HepG2 (cell line): ENCODE data around the gene DDIT4. TPM values are rescaled to one million over a fixed set of nuclear protein-coding genes. Genes with fewer than 3 reads are reported as not detected.
A peak's percentile ranks its signal among the peaks of the same experiment; 100 is the strongest.

ENCODE experiments used
- ELK4 ChIP-seq: sonication (generic); formaldehyde crosslinking; IDR thresholded peaks from 2 replicates; pipeline ENCODE4 v1.9.0; 2021; ENCODE audit warnings: missing genetic modification reagents, borderline replicate concordance
- MATR3 ChIP-seq: sonication (generic); formaldehyde crosslinking; IDR thresholded peaks from 2 replicates; pipeline ENCODE4 v1.4.0; 2020; ENCODE audit warnings: missing genetic modification reagents
- MEIS2 ChIP-seq: sonication (generic); formaldehyde crosslinking; IDR thresholded peaks from 2 replicates; pipeline ENCODE4 v1.9.0; 2021; ENCODE audit warnings: mild to moderate bottlenecking, missing genetic modification reagents
- NFE2L1 ChIP-seq: sonication (generic); formaldehyde crosslinking; IDR thresholded peaks from 2 replicates; pipeline ENCODE4 v1.4.0; 2020; ENCODE audit warnings: missing genetic modification reagents, mild to moderate bottlenecking, borderline replicate concordance
- ONECUT2 ChIP-seq: sonication (generic); formaldehyde crosslinking; IDR thresholded peaks from 2 replicates; pipeline ENCODE4 v1.4.0; 2020; ENCODE audit warnings: missing genetic modification reagents
- PBX2 ChIP-seq: IDR thresholded peaks from 2 replicates; pipeline ENCODE4 v1.6.1; 2016; ENCODE audit warnings: control low read depth
- RNF2 ChIP-seq: fragments of 450-650 bp; conservative IDR thresholded peaks from 2 replicates; pipeline ENCODE4 v1.6.1; 2016; ENCODE audit warnings: low read depth
- ZBTB2 ChIP-seq: sonication (generic); formaldehyde crosslinking; IDR thresholded peaks from 2 replicates; pipeline ENCODE4 v1.8.0; 2022; ENCODE audit warnings: low read depth, missing genetic modification reagents
- ZNF205 ChIP-seq: IDR thresholded peaks from 2 replicates; pipeline ENCODE4 v1.6.1; 2018; ENCODE audit warnings: missing biosample characterization, missing genetic modification reagents
- ZNF574 ChIP-seq: sonication (generic); formaldehyde crosslinking; IDR thresholded peaks from 2 replicates; pipeline ENCODE4 v1.4.0; 2020; ENCODE audit warnings: missing genetic modification reagents
- ZNF597 ChIP-seq: sonication (generic); formaldehyde crosslinking; IDR thresholded peaks from 2 replicates; pipeline ENCODE4 v1.5.0; 2020; ENCODE audit warnings: missing genetic modification reagents
- ZNF841 ChIP-seq: sonication (generic); formaldehyde crosslinking; IDR thresholded peaks from 2 replicates; pipeline ENCODE4 v1.8.1; 2023; ENCODE audit warnings: missing genetic modification reagents, borderline replicate concordance
- ZZZ3 ChIP-seq: sonication (generic); formaldehyde crosslinking; IDR thresholded peaks from 2 replicates; pipeline ENCODE4 v1.4.0; 2020; ENCODE audit warnings: missing genetic modification reagents, mild to moderate bottlenecking, borderline replicate concordance
- polyA plus RNA-seq, 8 experiments: library from polyadenylated mRNA; depleted of rRNA in 3 of 8; stranded (reverse) in 7 of 8; unstranded in 1 of 8; fragments of >200 nt; fragmentation: Illumina TruSeq in 4 of 8; extraction: Trizol in 4 of 8; gene quantifications; 2 replicates each; pipeline versions ENCODE4 v1.2.1 to v1.2.3, GENCODE V29; 2011 to 2016; ENCODE audit warnings: low read depth in 4 of 8, missing spikeins in 1 of 8, mixed read lengths in 1 of 8; ENCODE audit not compliant: insufficient read depth in 1 of 8
- total RNA-seq, 5 experiments: library from RNA; depleted of rRNA; stranded (reverse); fragments of >200 nt; fragmentation: Illumina TruSeq; extraction: Trizol; gene quantifications; 2 replicates each; pipeline ENCODE4 v1.2.3, GENCODE V29; 2016; ENCODE audit warnings: low read depth in 1 of 5
- TF ChIP-seq, protein P1 (sequence below): sonication (generic); formaldehyde crosslinking; IDR thresholded peaks from 2 replicates; pipeline ENCODE4 v1.4.0; 2020; ENCODE audit warnings: missing genetic modification reagents, borderline replicate concordance

DDIT4 gene
- total and polyA plus RNA-seq, 2 of the 13 experiments (the other 11 are each of a cell fraction or from before 2014, with no cell fraction given), result 35.6 to 40.7 TPM

- TF ChIP-seq ZNF205 (CRISPR knock-in tag) (no peak), ZBTB2 (CRISPR knock-in tag) (peak; percentile 83), ZNF597 (CRISPR knock-in tag) (no peak), ELK4 (CRISPR knock-in tag) (no peak), RNF2 (no peak), ONECUT2 (no peak), ZNF841 (no peak; the same call in 1 of the 2 replicates), ZNF574 (CRISPR knock-in tag) (peak; percentile 58; the same call in 1 of the 2 replicates), PBX2 (CRISPR knock-in tag) (no peak), MATR3 (CRISPR knock-in tag) (no peak), ZZZ3 (CRISPR knock-in tag) (0 out of 2 replicates have a peak, but pooled peaks have one; percentile 33), NFE2L1 (CRISPR knock-in tag) (no peak), MEIS2 (CRISPR knock-in tag) (peak; percentile 94)
- TF ChIP-seq, protein P1, sequence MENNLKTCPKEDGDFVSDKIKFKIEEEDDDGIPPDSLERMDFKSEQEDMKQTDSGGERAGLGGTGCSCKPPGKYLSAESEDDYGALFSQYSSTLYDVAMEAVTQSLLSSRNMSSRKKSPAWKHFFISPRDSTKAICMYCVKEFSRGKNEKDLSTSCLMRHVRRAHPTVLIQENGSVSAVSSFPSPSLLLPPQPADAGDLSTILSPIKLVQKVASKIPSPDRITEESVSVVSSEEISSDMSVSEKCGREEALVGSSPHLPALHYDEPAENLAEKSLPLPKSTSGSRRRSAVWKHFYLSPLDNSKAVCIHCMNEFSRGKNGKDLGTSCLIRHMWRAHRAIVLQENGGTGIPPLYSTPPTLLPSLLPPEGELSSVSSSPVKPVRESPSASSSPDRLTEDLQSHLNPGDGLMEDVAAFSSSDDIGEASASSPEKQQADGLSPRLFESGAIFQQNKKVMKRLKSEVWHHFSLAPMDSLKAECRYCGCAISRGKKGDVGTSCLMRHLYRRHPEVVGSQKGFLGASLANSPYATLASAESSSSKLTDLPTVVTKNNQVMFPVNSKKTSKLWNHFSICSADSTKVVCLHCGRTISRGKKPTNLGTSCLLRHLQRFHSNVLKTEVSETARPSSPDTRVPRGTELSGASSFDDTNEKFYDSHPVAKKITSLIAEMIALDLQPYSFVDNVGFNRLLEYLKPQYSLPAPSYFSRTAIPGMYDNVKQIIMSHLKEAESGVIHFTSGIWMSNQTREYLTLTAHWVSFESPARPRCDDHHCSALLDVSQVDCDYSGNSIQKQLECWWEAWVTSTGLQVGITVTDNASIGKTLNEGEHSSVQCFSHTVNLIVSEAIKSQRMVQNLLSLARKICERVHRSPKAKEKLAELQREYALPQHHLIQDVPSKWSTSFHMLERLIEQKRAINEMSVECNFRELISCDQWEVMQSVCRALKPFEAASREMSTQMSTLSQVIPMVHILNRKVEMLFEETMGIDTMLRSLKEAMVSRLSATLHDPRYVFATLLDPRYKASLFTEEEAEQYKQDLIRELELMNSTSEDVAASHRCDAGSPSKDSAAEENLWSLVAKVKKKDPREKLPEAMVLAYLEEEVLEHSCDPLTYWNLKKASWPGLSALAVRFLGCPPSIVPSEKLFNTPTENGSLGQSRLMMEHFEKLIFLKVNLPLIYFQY (CRISPR knock-in tag), result peak; percentile 92
Measured at GRCh38 chr10:72319416-72320254, 45.9 kb downstream of the DDIT4 start (continued).
